Psoas muscle (tissue), 8 donors: ENCODE data around the gene UBC. TPM values are rescaled to one million over a fixed set of nuclear protein-coding genes. Genes with fewer than 3 reads are reported as not detected.

Experiments
- ATAC-seq, 4 donors: fragments of 200-7000 bp; cut with Tn5 transposase; one replicate each; pipeline ENCODE4 v1.9.1; 2020; ENCODE audit warnings: moderate library complexity in 3 of 4, mild to moderate bottlenecking in 2 of 4
- DNase-seq, 2 donors: peaks; one replicate each; pipeline ENCODE4 v3.0.0-alpha.2; 2020
- H3K27ac ChIP-seq: fragments of 200-600 bp; one replicate; pipeline ENCODE4 v1.8.0; 2022
- H3K27me3 ChIP-seq, 3 donors: fragments of 200-600 bp in 1 of 3; one replicate each; pipeline versions ENCODE4 v1.6.1 to v1.8.0; 2013 to 2022; ENCODE audit warnings: low read length in 2 of 3, mild to moderate bottlenecking in 2 of 3, moderate library complexity in 1 of 3; ENCODE audit not compliant: insufficient read depth in 3 of 3
- H3K36me3 ChIP-seq, 2 donors: fragments of 200-600 bp in 1 of 2; one replicate each; pipeline versions ENCODE4 v1.6.1 to v1.8.0; 2013 to 2022; ENCODE audit warnings: low read depth in 1 of 2, mild to moderate bottlenecking in 1 of 2, moderate library complexity in 1 of 2; ENCODE audit not compliant: insufficient read depth in 1 of 2
- H3K4me1 ChIP-seq: fragments of 200-600 bp; one replicate; pipeline ENCODE4 v1.8.0; 2022
- H3K4me3 ChIP-seq: fragments of 200-600 bp; one replicate; pipeline ENCODE4 v1.8.0; 2022; ENCODE audit warnings: mild to moderate bottlenecking
- H3K9me3 ChIP-seq: fragments of 200-600 bp; one replicate; pipeline ENCODE4 v1.8.0; 2022
- WGBS, 3 donors: extraction: QIAGEN DNeasy Blood & Tissue Kit; methylation state at CpG; one replicate each; pipeline versions ENCODE4 v1.1.6 to v1.1.7; 2013; 5-methylcytosine and 5-hydroxymethylcytosine counted together
- intact Hi-C, 2 donors: fragments of 100-400 bp; cut with DNase I; formaldehyde crosslinking; loops; one replicate each; pipeline versions ENCODE4 v1.11.0 to v1.14.2; 2022
- polyA plus RNA-seq, 3 donors: library from polyadenylated mRNA; stranded (reverse); fragments of 200-250 nt; gene quantifications; one replicate each; pipeline ENCODE4 v1.2.3, GENCODE V29; 2013
- total RNA-seq, 4 donors: library from RNA; stranded (reverse); fragmentation: NEBNext Ultra II Directional in 2 of 4; extraction: Animal tissue kit (Norgen Biotek cat#: 25700) in 2 of 4; gene quantifications; one replicate each; pipeline versions ENCODE4 v1.2.1 to v1.2.4, GENCODE V29; 2021 to 2023
- TF ChIP-seq, protein P1 (sequence below): fragments of 200-600 bp; IDR thresholded peaks from one replicate; pipeline ENCODE4 v1.8.0; 2022; ENCODE audit warnings: antibody characterized with exemption
- donor health status: healthy with polysubstance abuse.
- donor health status: DM: no; HTN: no; CAD: no; lungs with moderate emphysema.
- donor health status: Bipolar disorder and iron deficiency.
- donor health status: healthy.
- donor health status: DM: yes; HTN: yes; CAD: no.
- donor health status: DM: no; HTN: no; CAD: no.
- donor health status: DM: no; HTN: no; CAD: no.
- donor health status: DM: yes; HTN: yes; CAD: no.

Gene UBC
- total and polyA plus RNA-seq, 7 donors = 2,036 to 18,039 (median 2,719) TPM

DNA sequence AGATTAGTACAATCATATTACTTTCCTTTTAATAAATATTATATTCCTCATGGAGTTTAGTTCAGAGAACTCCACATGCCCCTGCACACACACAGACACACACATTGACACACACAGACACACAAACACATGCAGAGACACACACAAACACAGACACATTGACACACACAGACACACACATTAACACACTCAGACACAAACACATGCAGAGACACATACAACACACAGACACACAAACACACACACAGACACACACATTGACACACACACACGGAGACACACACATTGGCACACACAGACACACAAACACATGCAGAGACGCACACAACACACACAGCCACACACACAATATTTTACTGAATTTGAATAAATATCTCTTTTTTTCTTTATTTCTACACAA is 38.3 kb downstream of the UBC start:
- H3K4me3 ChIP-seq = no peak overlapping the region
- ATAC-seq = no peak
- no peaks in the 10 kb centered on the region for H3K4me1 ChIP-seq
- intact Hi-C loops = no loop called here
- H3K27me3 ChIP-seq = no peaks in the 10 kb centered on the region
- no peaks in the 10 kb centered on the region for H3K9me3 ChIP-seq
- H3K36me3 ChIP-seq = no peaks in the 10 kb centered on the region
- no peak overlapping the region for H3K27ac ChIP-seq
- WGBS, 3 donors = 70 to 96% (median 95%) methylated on average over 2 of the region's 2 CpGs
- TF ChIP-seq, protein P1, sequence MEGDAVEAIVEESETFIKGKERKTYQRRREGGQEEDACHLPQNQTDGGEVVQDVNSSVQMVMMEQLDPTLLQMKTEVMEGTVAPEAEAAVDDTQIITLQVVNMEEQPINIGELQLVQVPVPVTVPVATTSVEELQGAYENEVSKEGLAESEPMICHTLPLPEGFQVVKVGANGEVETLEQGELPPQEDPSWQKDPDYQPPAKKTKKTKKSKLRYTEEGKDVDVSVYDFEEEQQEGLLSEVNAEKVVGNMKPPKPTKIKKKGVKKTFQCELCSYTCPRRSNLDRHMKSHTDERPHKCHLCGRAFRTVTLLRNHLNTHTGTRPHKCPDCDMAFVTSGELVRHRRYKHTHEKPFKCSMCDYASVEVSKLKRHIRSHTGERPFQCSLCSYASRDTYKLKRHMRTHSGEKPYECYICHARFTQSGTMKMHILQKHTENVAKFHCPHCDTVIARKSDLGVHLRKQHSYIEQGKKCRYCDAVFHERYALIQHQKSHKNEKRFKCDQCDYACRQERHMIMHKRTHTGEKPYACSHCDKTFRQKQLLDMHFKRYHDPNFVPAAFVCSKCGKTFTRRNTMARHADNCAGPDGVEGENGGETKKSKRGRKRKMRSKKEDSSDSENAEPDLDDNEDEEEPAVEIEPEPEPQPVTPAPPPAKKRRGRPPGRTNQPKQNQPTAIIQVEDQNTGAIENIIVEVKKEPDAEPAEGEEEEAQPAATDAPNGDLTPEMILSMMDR = no peak
- DNase-seq = no peak

DNA sequence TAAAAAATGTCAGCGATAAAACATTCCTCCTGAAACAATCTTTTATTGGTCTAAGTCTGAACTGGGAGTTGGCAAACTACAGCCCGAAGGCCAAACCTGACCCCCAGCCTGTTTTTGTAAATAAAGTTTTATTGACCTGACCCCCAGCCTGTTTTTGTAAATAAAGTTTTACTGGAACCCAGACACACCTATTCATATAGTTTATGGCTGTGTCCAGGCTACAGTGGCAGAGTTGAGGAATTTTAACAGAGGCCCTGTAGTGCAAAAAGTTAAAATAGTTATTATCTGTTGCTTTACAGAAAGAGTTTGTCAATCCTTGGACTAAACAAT is 38.7 kb downstream of the UBC start:
- no peaks in the 10 kb centered on the region for H3K36me3 ChIP-seq
- intact Hi-C loops = no loop called here
- DNase-seq = no peak
- no peak overlapping the region for H3K4me3 ChIP-seq
- no peak for ATAC-seq
- H3K9me3 ChIP-seq = no peaks in the 10 kb centered on the region
- no peaks in the 10 kb centered on the region for H3K4me1 ChIP-seq
- H3K27me3 ChIP-seq = no peaks in the 10 kb centered on the region
- WGBS, 3 donors = 81 to 89% (median 82%) methylated on average over 2 of the region's 2 CpGs
- H3K27ac ChIP-seq = no peak overlapping the region
- TF ChIP-seq, protein P1 = no peak

DNA sequence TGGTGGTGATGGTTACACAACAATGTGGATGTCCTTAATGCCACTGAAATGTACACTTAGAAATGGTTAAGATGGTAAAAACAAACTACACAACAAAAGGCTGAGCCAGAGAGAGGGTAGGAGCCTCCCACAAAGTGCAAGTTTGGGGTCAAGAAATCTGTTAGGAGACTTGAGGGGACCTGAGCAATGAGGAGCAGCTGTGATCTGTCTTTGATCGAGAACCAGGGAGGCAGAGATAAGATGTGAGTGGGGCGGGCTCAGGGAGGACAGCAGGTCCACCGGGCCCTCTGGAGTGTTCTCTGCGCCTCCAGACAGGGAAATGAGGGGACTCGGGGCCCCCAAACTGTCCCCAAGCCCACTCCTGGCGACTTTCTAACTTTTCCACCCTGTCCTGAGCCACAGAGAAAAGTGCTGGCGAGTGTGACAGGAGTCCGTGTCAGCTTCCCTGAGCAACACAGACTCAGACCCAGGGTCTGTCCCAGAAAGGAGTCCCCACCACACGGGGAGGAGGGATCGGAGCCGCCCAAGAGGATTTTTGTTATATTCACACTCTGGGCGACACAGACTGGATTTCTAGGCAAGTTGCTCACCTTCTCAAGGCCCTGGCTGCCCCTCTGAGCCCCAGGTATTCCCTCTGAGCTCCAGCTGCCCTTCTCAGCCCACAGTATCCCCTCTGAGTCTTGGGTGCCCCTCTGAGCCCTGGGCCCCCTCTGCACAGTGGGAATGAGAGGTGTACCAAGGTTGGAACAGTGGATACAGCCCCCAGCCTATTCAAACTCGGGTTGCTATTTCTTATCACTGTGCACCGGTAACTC is 39.3 kb downstream of the UBC start:
- Histone ChIP-seq H3K36me3 (no peaks in the 10 kb centered on the region), H3K27ac (no peak overlapping the region), H3K27me3 (no peaks in the 10 kb centered on the region), H3K4me3 (no peak overlapping the region), H3K9me3 (no peaks in the 10 kb centered on the region), H3K4me1 (no peaks in the 10 kb centered on the region)
- DNase-seq (no peak), ATAC-seq (no peak)
- WGBS, 3 donors = 80 to 87% (median 86%) methylated on average over 13 to 14 of the region's 14 CpGs
- intact Hi-C loops = no loop called here
- TF ChIP-seq, protein P1 = no peak

DNA sequence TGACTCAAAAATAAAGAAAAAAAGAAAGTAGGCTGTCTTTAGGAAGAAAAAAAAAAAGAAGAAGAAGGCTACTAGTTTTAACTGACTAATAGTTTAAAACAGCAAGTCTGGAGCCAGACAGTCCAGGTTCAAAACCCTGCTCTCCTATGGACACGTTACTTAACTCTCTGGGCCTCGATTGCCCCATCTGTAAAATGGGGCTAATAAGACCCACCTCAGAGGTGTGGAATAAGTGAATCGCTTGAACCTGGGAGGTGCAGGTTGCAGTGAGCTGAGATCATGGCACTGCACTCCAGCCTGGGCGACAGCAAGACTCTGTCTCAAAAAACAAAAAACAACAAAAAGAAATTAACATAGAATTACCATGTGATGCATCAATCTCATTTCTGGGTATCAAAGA is 40.3 kb downstream of the UBC start:
- ATAC-seq (no peak), DNase-seq (no peak)
- Histone ChIP-seq H3K27ac (no peak overlapping the region), H3K4me3 (no peak overlapping the region), H3K4me1 (no peaks in the 10 kb centered on the region), H3K36me3 (no peaks in the 10 kb centered on the region), H3K9me3 (no peaks in the 10 kb centered on the region), H3K27me3 (no peaks in the 10 kb centered on the region)
- 93 to 95% (median 95%) methylated on average over 4 of the region's 4 CpGs for WGBS, 3 donors
- TF ChIP-seq, protein P1 = no peak
- intact Hi-C loops = no loop called here
